ENCODE measurements around the gene TMEM272. TPM values are rescaled to one million over a fixed set of nuclear protein-coding genes. Genes with fewer than 3 reads are reported as not detected.

Gene TMEM272
- total and polyA plus RNA-seq, 2 of the 13 experiments (the other 11 are each of a cell fraction or from before 2014, with no cell fraction given) = 0.37 to 0.62 TPM

DNA sequence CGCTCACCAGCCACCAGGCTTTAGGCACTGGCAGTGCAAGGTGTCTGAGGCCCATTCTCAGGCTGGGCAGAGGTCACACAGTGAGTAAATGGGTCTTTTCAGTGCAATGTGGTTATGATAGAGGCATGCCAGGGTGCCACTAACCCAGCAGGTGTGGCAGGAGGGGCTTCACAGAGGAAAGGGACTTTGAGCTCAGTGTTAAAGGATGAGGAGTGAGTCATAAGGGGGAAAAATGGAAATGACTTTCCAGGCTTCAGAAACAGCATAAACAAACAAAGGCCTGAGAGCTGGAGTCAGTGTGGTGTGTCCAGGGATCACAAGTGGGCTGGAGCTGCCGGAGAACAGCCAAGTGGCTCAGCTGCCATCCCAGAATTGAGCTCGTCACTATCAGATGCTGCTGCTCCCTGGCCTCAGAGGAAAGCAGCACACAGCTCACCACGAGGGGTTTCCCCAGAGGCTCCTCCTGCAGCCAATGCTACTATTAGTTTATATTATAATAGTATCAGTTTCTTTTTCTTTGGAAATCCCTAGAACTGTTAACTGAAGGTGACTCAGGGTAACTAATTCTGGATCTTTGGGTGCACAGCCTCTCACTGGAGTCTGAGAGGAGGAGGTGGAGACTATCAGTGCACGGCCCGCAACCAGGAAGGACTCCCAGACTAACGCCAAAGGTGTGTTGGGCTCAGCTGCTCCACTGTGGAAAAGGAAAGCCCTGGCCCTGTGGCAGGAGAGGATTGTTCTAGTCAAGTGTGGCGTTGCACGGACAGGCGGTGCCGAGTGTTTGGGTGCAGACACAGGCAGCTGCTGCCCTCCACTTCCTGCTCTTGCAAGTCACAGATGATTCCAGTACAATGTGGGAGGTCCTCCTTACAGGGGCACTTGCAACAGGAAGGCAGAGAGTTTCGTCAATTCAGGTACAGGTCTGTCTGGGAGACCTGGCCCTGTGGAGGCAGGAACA lies 80.5 kb downstream of the TMEM272 start (continued):
- TF ChIP-seq, protein P1, sequence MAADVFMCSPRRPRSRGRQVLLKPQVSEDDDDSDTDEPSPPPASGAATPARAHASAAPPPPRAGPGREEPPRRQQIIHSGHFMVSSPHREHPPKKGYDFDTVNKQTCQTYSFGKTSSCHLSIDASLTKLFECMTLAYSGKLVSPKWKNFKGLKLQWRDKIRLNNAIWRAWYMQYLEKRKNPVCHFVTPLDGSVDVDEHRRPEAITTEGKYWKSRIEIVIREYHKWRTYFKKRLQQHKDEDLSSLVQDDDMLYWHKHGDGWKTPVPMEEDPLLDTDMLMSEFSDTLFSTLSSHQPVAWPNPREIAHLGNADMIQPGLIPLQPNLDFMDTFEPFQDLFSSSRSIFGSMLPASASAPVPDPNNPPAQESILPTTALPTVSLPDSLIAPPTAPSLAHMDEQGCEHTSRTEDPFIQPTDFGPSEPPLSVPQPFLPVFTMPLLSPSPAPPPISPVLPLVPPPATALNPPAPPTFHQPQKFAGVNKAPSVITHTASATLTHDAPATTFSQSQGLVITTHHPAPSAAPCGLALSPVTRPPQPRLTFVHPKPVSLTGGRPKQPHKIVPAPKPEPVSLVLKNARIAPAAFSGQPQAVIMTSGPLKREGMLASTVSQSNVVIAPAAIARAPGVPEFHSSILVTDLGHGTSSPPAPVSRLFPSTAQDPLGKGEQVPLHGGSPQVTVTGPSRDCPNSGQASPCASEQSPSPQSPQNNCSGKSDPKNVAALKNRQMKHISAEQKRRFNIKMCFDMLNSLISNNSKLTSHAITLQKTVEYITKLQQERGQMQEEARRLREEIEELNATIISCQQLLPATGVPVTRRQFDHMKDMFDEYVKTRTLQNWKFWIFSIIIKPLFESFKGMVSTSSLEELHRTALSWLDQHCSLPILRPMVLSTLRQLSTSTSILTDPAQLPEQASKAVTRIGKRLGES (CRISPR knock-in tag; IDR thresholded peaks at IDR 0.05; ENCODE audit: borderline replicate concordance) = no peak
- TF ChIP-seq, protein P2, sequence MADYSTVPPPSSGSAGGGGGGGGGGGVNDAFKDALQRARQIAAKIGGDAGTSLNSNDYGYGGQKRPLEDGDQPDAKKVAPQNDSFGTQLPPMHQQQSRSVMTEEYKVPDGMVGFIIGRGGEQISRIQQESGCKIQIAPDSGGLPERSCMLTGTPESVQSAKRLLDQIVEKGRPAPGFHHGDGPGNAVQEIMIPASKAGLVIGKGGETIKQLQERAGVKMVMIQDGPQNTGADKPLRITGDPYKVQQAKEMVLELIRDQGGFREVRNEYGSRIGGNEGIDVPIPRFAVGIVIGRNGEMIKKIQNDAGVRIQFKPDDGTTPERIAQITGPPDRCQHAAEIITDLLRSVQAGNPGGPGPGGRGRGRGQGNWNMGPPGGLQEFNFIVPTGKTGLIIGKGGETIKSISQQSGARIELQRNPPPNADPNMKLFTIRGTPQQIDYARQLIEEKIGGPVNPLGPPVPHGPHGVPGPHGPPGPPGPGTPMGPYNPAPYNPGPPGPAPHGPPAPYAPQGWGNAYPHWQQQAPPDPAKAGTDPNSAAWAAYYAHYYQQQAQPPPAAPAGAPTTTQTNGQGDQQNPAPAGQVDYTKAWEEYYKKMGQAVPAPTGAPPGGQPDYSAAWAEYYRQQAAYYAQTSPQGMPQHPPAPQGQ (CRISPR knock-in tag; IDR thresholded peaks at IDR 0.05; ENCODE audit: borderline replicate concordance) = no peak
- TF ChIP-seq RBM39 (IDR thresholded peaks at IDR 0.05; ENCODE audit: low read depth, low read length, poor library complexity, severe bottlenecking) (no peak), TCF12 (IDR thresholded peaks at IDR 0.05) (no peak), TCF12 (CRISPR knock-in tag; IDR thresholded peaks at IDR 0.05) (no peak), ZNF558 (CRISPR knock-in tag; IDR thresholded peaks at IDR 0.05; ENCODE audit: borderline replicate concordance) (no peak), TAF1 (CRISPR knock-in tag; IDR thresholded peaks at IDR 0.05) (no peak), PTBP1 (IDR thresholded peaks at IDR 0.05; ENCODE audit: low read depth, low read length, poor library complexity, severe bottlenecking) (no peak), GABPA (IDR thresholded peaks at IDR 0.05; ENCODE audit: low read depth, low read length) (no peak), GABPA (CRISPR knock-in tag; IDR thresholded peaks at IDR 0.05; ENCODE audit: low read depth) (peak; percentile 23; the same call in 1 of the 2 replicates), ZNF660 (CRISPR knock-in tag; IDR thresholded peaks at IDR 0.05; ENCODE audit: borderline replicate concordance, low read depth) (no peak), SOX6 (IDR thresholded peaks at IDR 0.05) (no peak), SOX6 (CRISPR knock-in tag; IDR thresholded peaks at IDR 0.05) (peak; percentile 56), ZNF839 (CRISPR knock-in tag; IDR thresholded peaks at IDR 0.05; ENCODE audit: borderline replicate concordance) (no peak), NFRKB (IDR thresholded peaks at IDR 0.05) (no peak), ZNF10 (CRISPR knock-in tag; IDR thresholded peaks at IDR 0.05; ENCODE audit: borderline replicate concordance, low read depth) (no peak), ZNF251 (CRISPR knock-in tag; IDR thresholded peaks at IDR 0.05) (no peak)
- TF ChIP-seq, protein P3, sequence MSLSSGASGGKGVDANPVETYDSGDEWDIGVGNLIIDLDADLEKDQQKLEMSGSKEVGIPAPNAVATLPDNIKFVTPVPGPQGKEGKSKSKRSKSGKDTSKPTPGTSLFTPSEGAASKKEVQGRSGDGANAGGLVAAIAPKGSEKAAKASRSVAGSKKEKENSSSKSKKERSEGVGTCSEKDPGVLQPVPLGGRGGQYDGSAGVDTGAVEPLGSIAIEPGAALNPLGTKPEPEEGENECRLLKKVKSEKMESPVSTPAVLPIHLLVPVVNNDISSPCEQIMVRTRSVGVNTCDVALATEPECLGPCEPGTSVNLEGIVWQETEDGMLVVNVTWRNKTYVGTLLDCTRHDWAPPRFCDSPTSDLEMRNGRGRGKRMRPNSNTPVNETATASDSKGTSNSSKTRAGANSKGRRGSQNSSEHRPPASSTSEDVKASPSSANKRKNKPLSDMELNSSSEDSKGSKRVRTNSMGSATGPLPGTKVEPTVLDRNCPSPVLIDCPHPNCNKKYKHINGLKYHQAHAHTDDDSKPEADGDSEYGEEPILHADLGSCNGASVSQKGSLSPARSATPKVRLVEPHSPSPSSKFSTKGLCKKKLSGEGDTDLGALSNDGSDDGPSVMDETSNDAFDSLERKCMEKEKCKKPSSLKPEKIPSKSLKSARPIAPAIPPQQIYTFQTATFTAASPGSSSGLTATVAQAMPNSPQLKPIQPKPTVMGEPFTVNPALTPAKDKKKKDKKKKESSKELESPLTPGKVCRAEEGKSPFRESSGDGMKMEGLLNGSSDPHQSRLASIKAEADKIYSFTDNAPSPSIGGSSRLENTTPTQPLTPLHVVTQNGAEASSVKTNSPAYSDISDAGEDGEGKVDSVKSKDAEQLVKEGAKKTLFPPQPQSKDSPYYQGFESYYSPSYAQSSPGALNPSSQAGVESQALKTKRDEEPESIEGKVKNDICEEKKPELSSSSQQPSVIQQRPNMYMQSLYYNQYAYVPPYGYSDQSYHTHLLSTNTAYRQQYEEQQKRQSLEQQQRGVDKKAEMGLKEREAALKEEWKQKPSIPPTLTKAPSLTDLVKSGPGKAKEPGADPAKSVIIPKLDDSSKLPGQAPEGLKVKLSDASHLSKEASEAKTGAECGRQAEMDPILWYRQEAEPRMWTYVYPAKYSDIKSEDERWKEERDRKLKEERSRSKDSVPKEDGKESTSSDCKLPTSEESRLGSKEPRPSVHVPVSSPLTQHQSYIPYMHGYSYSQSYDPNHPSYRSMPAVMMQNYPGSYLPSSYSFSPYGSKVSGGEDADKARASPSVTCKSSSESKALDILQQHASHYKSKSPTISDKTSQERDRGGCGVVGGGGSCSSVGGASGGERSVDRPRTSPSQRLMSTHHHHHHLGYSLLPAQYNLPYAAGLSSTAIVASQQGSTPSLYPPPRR (CRISPR knock-in tag; IDR thresholded peaks at IDR 0.05; ENCODE audit: borderline replicate concordance) = peak; percentile 47; the same call in 1 of the 2 replicates
- TF ChIP-seq, protein P4, sequence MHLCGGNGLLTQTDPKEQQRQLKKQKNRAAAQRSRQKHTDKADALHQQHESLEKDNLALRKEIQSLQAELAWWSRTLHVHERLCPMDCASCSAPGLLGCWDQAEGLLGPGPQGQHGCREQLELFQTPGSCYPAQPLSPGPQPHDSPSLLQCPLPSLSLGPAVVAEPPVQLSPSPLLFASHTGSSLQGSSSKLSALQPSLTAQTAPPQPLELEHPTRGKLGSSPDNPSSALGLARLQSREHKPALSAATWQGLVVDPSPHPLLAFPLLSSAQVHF (CRISPR knock-in tag; IDR thresholded peaks at IDR 0.05) = no peak

Measured in HepG2 (cell line).